Tibial nerve (tissue), 4 donors: ENCODE measurements around the gene SLC48A1. TPM values are rescaled to one million over a fixed set of nuclear protein-coding genes. Genes with fewer than 3 reads are reported as not detected.

ENCODE experiments used
- DNase-seq, 2 donors: peaks; one replicate each; pipeline ENCODE4 v3.0.0-alpha.2; 2019; ENCODE audit warnings: low spot score in 2 of 2
- H3K27ac ChIP-seq, 4 donors: fragments of 200-600 bp; sonication (generic) in 3 of 4; one replicate each; pipeline ENCODE4 v1.5.1; 2017 to 2019; ENCODE audit warnings: mild to moderate bottlenecking in 1 of 4
- H3K27me3 ChIP-seq, 2 donors: fragments of 200-600 bp; sonication (generic) in 1 of 2; one replicate each; pipeline versions ENCODE4 v1.5.1 to v1.6.0; 2017 to 2019
- H3K36me3 ChIP-seq, 3 donors: fragments of 200-600 bp; sonication (generic); one replicate each; pipeline ENCODE4 v1.5.1; 2018 to 2019
- H3K4me1 ChIP-seq, 4 donors: fragments of 200-600 bp; sonication (generic) in 3 of 4; one replicate each; pipeline ENCODE4 v1.5.1; 2017 to 2019
- H3K4me3 ChIP-seq, 4 donors: fragments of 200-600 bp; sonication (generic) in 3 of 4; one replicate each; pipeline ENCODE4 v1.5.1; 2017 to 2019; ENCODE audit warnings: mild to moderate bottlenecking in 1 of 4, moderate library complexity in 1 of 4
- H3K9me3 ChIP-seq, 4 donors: fragments of 200-600 bp; sonication (generic) in 3 of 4; one replicate each; pipeline ENCODE4 v1.5.1; 2017 to 2019
- EP300 ChIP-seq, 2 donors: sonication (generic); formaldehyde crosslinking; IDR thresholded peaks; one replicate each; pipeline ENCODE4 v1.6.1; 2017; ENCODE audit warnings: antibody characterized with exemption in 2 of 2, mild to moderate bottlenecking in 1 of 2
- POLR2A ChIP-seq, 2 donors: fragments of 450-650 bp; IDR thresholded peaks; one replicate each; pipeline ENCODE4 v1.6.1; 2017; ENCODE audit warnings: antibody characterized with exemption in 2 of 2, mild to moderate bottlenecking in 2 of 2, moderate library complexity in 2 of 2
- WGBS, 2 donors: methylation state at CpG; one replicate each; pipeline ENCODE4 v1.1.5; 2018; 5-methylcytosine and 5-hydroxymethylcytosine counted together
- total RNA-seq, 4 donors: library from RNA; depleted of rRNA; stranded (reverse); fragments of >200 nt; gene quantifications; one replicate each; pipeline ENCODE4 v1.1.0, GENCODE V29; 2016
- TF ChIP-seq, protein P1 (sequence below), 5 experiments: fragments of 200-600 bp in 3 of 5; fragments of 450-650 bp in 2 of 5; sonication (generic) in 3 of 5; IDR thresholded peaks; one replicate each; pipeline ENCODE4 v1.5.1; 2016 to 2019; ENCODE audit warnings: antibody characterized with exemption in 5 of 5, mild to moderate bottlenecking in 3 of 5, moderate library complexity in 2 of 5

The SLC48A1 gene
- total RNA-seq, 4 donors from 2014 or later: 24.6 to 37.9 (median 33.8) TPM

GRCh38 chr12:47768323-47768811 is 4.7 kb upstream of the SLC48A1 start:
- DNase-seq: no peak
- Histone ChIP-seq H3K27me3 (no peaks in the 10 kb centered on the region), H3K27ac (no peak overlapping the region), H3K36me3 (no peaks in the 10 kb centered on the region), H3K9me3 (no peaks in the 10 kb centered on the region), H3K4me1 (peaks cover 0 to 18% (median 0%) of the 10 kb centered on the region in 4 donors), H3K4me3 (no peak overlapping the region)
- WGBS, 2 donors: 50 to 58% methylated on average over 2 of the region's 2 CpGs
- TF ChIP-seq EP300 (IDR thresholded peaks at IDR 0.05) (no peak), POLR2A (IDR thresholded peaks at IDR 0.05) (no peak)
- TF ChIP-seq, protein P1, sequence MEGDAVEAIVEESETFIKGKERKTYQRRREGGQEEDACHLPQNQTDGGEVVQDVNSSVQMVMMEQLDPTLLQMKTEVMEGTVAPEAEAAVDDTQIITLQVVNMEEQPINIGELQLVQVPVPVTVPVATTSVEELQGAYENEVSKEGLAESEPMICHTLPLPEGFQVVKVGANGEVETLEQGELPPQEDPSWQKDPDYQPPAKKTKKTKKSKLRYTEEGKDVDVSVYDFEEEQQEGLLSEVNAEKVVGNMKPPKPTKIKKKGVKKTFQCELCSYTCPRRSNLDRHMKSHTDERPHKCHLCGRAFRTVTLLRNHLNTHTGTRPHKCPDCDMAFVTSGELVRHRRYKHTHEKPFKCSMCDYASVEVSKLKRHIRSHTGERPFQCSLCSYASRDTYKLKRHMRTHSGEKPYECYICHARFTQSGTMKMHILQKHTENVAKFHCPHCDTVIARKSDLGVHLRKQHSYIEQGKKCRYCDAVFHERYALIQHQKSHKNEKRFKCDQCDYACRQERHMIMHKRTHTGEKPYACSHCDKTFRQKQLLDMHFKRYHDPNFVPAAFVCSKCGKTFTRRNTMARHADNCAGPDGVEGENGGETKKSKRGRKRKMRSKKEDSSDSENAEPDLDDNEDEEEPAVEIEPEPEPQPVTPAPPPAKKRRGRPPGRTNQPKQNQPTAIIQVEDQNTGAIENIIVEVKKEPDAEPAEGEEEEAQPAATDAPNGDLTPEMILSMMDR (IDR thresholded peaks at IDR 0.05): no peak

DNA sequence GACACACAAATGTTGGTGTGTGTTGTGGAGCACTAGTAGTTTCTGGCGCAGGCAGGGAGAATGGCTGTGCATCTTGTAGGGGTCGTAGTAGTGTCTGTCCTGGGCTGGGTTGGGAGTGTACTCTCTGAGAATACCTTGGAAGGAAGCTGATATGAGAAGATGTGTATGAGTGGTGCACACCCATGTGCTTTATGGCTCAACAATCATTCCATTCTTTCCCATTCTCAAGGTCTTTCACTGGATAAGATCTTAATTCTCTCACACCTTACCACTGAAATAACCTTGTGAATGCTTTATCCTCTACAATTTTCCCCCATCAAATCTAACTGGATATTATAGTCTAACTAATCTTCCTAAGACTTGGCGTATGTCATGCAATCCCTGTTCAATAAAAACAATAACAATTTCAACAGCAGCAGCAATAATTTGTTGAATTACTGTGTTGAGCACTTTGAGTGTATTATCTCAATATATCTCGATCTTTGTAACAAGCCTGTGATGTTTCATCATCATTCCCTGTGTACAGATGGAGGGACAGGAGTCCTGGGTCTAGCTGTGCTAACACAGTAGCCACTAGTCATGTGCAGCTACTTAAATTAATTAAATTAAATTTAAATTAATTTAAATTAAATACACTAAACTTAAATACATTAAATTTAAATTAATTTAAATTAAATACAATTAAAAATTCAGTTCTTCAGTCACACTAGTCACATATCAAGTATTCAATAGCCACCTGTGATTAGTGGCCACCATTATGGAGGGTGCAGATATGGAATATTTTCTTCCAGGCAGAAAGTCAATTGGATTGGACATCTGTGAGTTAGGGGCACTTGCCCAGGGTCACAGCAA is 3.6 kb upstream of the SLC48A1 start:
- WGBS, 2 donors: 88 to 93% methylated on average over 4 of the region's 4 CpGs
- TF ChIP-seq POLR2A (IDR thresholded peaks at IDR 0.05) (no peak), EP300 (IDR thresholded peaks at IDR 0.05) (no peak)
- TF ChIP-seq, protein P1 (IDR thresholded peaks at IDR 0.05): no peak
- no peaks in the 10 kb centered on the region for H3K36me3 ChIP-seq
- no peak overlapping the region for H3K27ac ChIP-seq
- H3K9me3 ChIP-seq: no peaks in the 10 kb centered on the region
- H3K4me3 ChIP-seq: no peak overlapping the region
- no peaks in the 10 kb centered on the region for H3K27me3 ChIP-seq
- no peak for DNase-seq
- peaks cover 0 to 26% (median 8%) of the 10 kb centered on the region in 4 donors for H3K4me1 ChIP-seq

DNA sequence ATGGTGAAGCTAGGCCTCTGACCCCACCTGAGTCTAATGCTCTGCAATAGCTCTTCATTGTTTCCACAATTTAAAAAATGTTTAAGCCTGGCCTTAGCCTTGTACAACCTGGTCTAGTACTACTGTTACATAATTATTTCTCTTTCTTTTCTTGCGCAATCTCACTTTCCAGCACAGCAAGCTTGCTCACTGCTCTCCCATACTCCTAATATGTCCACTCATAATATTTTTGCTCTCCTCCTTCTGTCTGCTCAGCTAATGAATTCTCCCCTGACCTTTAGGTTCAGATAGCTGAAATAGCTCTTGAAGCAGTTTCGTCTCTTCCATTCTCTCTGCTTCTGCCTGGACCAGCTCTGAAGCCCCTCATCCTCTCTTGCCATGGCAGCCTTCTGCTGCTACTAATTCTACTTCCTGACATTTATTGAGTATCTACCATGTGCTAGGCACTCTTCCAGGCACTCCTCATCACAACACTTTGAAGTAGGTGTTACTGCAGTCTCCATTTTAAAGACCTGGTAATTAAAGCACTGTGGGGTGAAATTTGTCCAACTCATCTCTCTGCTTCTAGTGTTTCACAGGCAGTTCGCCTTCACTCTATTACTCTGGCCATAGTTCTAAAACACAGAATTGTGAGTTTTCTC is 2.8 kb upstream of the SLC48A1 start:
- H3K27me3 ChIP-seq: no peaks in the 10 kb centered on the region
- H3K4me1 ChIP-seq: peaks cover 0 to 33% (median 15%) of the 10 kb centered on the region in 4 donors
- no peak for DNase-seq
- WGBS, 2 donors: 74 to 78% methylated on average over 3 of the region's 3 CpGs
- H3K36me3 ChIP-seq: no peaks in the 10 kb centered on the region
- TF ChIP-seq EP300 (IDR thresholded peaks at IDR 0.05): peak in 1 of 2 donors; percentile 34
- TF ChIP-seq POLR2A (IDR thresholded peaks at IDR 0.05): no peak
- TF ChIP-seq, protein P1 (IDR thresholded peaks at IDR 0.05): no peak
- no peak overlapping the region for H3K4me3 ChIP-seq
- no peaks in the 10 kb centered on the region for H3K9me3 ChIP-seq
- peak overlapping the region in 2 of 4 donors; percentile 5 to 32 for H3K27ac ChIP-seq

- Histone ChIP-seq H3K4me3 (no peak overlapping the region), H3K4me1 (peaks cover 0 to 44% (median 25%) of the 10 kb centered on the region in 4 donors), H3K27me3 (no peaks in the 10 kb centered on the region), H3K36me3 (no peaks in the 10 kb centered on the region), H3K27ac (no peak overlapping the region), H3K9me3 (no peaks in the 10 kb centered on the region)
- TF ChIP-seq EP300 (IDR thresholded peaks at IDR 0.05) (no peak), POLR2A (IDR thresholded peaks at IDR 0.05) (no peak)
- TF ChIP-seq, protein P1 (IDR thresholded peaks at IDR 0.05): no peak
- no peak for DNase-seq
- 79 to 88% methylated on average over 6 of the region's 6 CpGs for WGBS, 2 donors
Observed at GRCh38 chr12:47771304-47771703, 1.7 kb upstream of the SLC48A1 start.
